Small intestine (tissue), 4 donors: ENCODE measurements around the gene NAA35. TPM values are rescaled to one million over a fixed set of nuclear protein-coding genes. Genes with fewer than 3 reads are reported as not detected.

Experiments
- polyA plus RNA-seq, 4 donors: library from polyadenylated mRNA; stranded (reverse) in 3 of 4; unstranded in 1 of 4; fragments of 200-250 nt in 3 of 4; fragments of 120-200 nt in 1 of 4; gene quantifications; one replicate each; pipeline versions ENCODE4 v1.2.1 to v1.2.3, GENCODE V29; 2013
- donor health status: healthy with polysubstance abuse.
- donor health status: Bipolar disorder and iron deficiency.
- donor health status: healthy.

Gene NAA35
- polyA plus RNA-seq, 4 donors = 7.2 to 20.8 (median 9.3) TPM

Other genes with a start within 250 kb of the NAA35 start
- gene AGTPBP1, start 199.2 kb upstream of the NAA35 start, polyA plus RNA-seq = 10 to 100 TPM in 1 of 4 donors, 1 to 10 TPM in 3; 2.7 to 10.4 (median 4.1) TPM
- 100 to 1,000 TPM in 2 of 4 donors, 10 to 100 TPM in 2; 17.8 to 318 (median 102) TPM for gene GOLM1, start 158.4 kb downstream of the NAA35 start, polyA plus RNA-seq